OCI-LY7 (cell line): Measurements from ENCODE around the gene THBS4. TPM values are rescaled to one million over a fixed set of nuclear protein-coding genes. Genes with fewer than 3 reads are reported as not detected.

ENCODE experiments used
- BruUV-seq: library from RNA; stranded (reverse); fragments of 400-500 nt; replicated peaks from 2 replicates; lab custom pipeline; 2021; lab: Mats Ljungman, UMichigan
- CTCF ChIA-PET: fragments of 300-600 bp; sonication (Branson Sonifier 250); formaldehyde crosslinking; loops from one replicate; lab custom pipeline; 2022; ENCODE audit warnings: antibody characterized with exemption; ENCODE audit not compliant: unreplicated experiment; lab: Charles Lee
- POLR2A ChIA-PET: fragments of 300-600 bp; sonication (Branson Sonifier 250); formaldehyde crosslinking; loops from one replicate; lab custom pipeline; 2022; ENCODE audit warnings: antibody characterized with exemption; lab: Charles Lee
- DNase-seq: peaks from one replicate; pipeline ENCODE4 v3.0.0-alpha.2; 2015; ENCODE audit warnings: low spot score
- H2AFZ ChIP-seq: fragments of 200-600 bp; sonication (generic), shearing (Covaris generic); 2 replicates; pipeline ENCODE4 v1.6.1; 2014; ENCODE audit warnings: mild to moderate bottlenecking, antibody characterized with exemption, low read length, moderate library complexity
- H3K27ac ChIP-seq: fragments of 200-600 bp; sonication (generic); 2 replicates; pipeline ENCODE4 v1.5.1; 2014; ENCODE audit warnings: mixed run types, low read depth, mild to moderate bottlenecking, moderate library complexity, low read length, inconsistent platforms; ENCODE audit not compliant: poor library complexity, severe bottlenecking
- H3K36me3 ChIP-seq: fragments of 200-600 bp; sonication (generic); 2 replicates; pipeline ENCODE4 v1.6.1; 2014; ENCODE audit warnings: mild to moderate bottlenecking, antibody characterized with exemption, low read length, moderate library complexity, mixed read lengths; ENCODE audit not compliant: insufficient read depth
- H3K4me1 ChIP-seq: fragments of 200-600 bp; sonication (generic); 2 replicates; pipeline ENCODE4 v1.5.1; 2014; ENCODE audit warnings: mild to moderate bottlenecking, low read length; ENCODE audit not compliant: insufficient read depth, poor library complexity, severe bottlenecking
- H3K4me2 ChIP-seq: fragments of 200-600 bp; sonication (generic); 2 replicates; pipeline ENCODE4 v1.6.1; 2014; ENCODE audit warnings: mild to moderate bottlenecking, low read length
- H3K4me3 ChIP-seq: fragments of 200-600 bp; sonication (generic); 2 replicates; pipeline ENCODE4 v1.5.1; 2014; ENCODE audit warnings: mild to moderate bottlenecking, low read depth, low read length; ENCODE audit not compliant: poor library complexity, severe bottlenecking
- H3K79me2 ChIP-seq: fragments of 200-600 bp; sonication (generic); 2 replicates; pipeline ENCODE4 v1.6.1; 2016; ENCODE audit warnings: low read depth, mild to moderate bottlenecking, low read length, moderate library complexity, mixed read lengths; ENCODE audit not compliant: insufficient read depth
- H3K9me2 ChIP-seq: fragments of 200-600 bp; sonication (generic); 2 replicates; pipeline ENCODE4 v1.6.1; 2016; ENCODE audit warnings: mild to moderate bottlenecking, low read length, mixed read lengths; ENCODE audit not compliant: insufficient read depth
- H3K9me3 ChIP-seq: fragments of 200-600 bp; sonication (generic); 2 replicates; pipeline ENCODE4 v1.6.1; 2014; ENCODE audit warnings: mild to moderate bottlenecking, mixed run types, low read length, mixed read lengths
- H4K20me1 ChIP-seq: fragments of 200-600 bp; sonication (generic); 2 replicates; pipeline ENCODE4 v1.6.1; 2014; ENCODE audit warnings: mild to moderate bottlenecking, antibody characterized with exemption, low read length, moderate library complexity, mixed read lengths; ENCODE audit not compliant: insufficient read depth
- EZH2phosphoT487 ChIP-seq: fragments of 200-600 bp; sonication (generic); IDR thresholded peaks from 2 replicates; pipeline ENCODE4 v1.6.1; 2018; ENCODE audit warnings: low read depth, borderline replicate concordance, mild to moderate bottlenecking, mixed run types, antibody characterized with exemption, low read length, moderate library complexity, mixed read lengths
- intact Hi-C: fragments of 100-400 bp; cut with micrococcal nuclease; formaldehyde crosslinking; loops from one replicate; pipeline ENCODE4 v1.10.0; 2022; ENCODE audit not compliant: unreplicated experiment
- total RNA-seq, 2 experiments: library from RNA; depleted of rRNA in 1 of 2; stranded (reverse); fragments of >200 nt in 1 of 2; shearing (Covaris generic) in 1 of 2; gene quantifications; 2 replicates each; pipeline ENCODE4 v1.2.3, GENCODE V29; 2014 to 2022
- TF ChIP-seq, protein P1 (sequence below): fragments of 200-600 bp; sonication (generic); conservative IDR thresholded peaks from 2 replicates; pipeline ENCODE4 v1.5.1; 2014; ENCODE audit warnings: mild to moderate bottlenecking, antibody characterized with exemption, low read length, moderate library complexity, mixed read lengths

The THBS4 gene
- total RNA-seq, 2 experiments from 2014 or later = 1.8 to 4.2 TPM

DNA sequence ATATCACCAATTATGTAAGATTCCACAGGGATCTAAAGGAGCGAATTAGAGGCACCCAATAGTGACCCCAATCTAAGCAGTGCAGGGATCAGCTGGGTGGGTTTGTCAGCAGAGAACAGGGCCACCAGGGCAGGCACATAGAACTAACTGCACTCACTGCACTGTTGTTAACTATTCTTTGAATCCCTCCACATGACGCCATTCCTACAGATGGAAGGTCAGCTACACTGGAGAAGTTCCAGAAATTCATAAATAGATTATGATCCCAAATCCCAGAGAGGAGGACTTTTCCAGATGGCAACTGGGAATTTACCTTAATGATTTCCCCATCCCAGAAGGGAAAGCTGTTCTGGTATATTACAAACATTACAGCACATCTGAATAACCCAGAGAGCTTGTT is 84.2 kb downstream of the THBS4 start:
- no peaks in the 10 kb centered on the region for H3K9me2 ChIP-seq
- peaks cover 5% of the 10 kb centered on the region for H3K4me1 ChIP-seq
- no peak overlapping the region for H3K27ac ChIP-seq
- intact Hi-C loops = no loop called here
- TF ChIP-seq, protein P1, sequence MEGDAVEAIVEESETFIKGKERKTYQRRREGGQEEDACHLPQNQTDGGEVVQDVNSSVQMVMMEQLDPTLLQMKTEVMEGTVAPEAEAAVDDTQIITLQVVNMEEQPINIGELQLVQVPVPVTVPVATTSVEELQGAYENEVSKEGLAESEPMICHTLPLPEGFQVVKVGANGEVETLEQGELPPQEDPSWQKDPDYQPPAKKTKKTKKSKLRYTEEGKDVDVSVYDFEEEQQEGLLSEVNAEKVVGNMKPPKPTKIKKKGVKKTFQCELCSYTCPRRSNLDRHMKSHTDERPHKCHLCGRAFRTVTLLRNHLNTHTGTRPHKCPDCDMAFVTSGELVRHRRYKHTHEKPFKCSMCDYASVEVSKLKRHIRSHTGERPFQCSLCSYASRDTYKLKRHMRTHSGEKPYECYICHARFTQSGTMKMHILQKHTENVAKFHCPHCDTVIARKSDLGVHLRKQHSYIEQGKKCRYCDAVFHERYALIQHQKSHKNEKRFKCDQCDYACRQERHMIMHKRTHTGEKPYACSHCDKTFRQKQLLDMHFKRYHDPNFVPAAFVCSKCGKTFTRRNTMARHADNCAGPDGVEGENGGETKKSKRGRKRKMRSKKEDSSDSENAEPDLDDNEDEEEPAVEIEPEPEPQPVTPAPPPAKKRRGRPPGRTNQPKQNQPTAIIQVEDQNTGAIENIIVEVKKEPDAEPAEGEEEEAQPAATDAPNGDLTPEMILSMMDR = no peak
- no peaks in the 10 kb centered on the region for H3K9me3 ChIP-seq
- H3K4me2 ChIP-seq = no peak overlapping the region
- POLR2A ChIA-PET = interaction anchor here (0.6 kb wide), 1 partner anchor 589 kb away, joined by 3 read pairs; no protein-coding TSS in a partner anchor
- H4K20me1 ChIP-seq = no peaks in the 10 kb centered on the region
- no peak overlapping the region for H3K4me3 ChIP-seq
- no TSS peak for BruUV-seq
- DNase-seq = no peak
- CTCF ChIA-PET = no interaction called here
- no peaks in the 10 kb centered on the region for H3K79me2 ChIP-seq
- no peak overlapping the region for H2AFZ ChIP-seq
- H3K36me3 ChIP-seq = no peaks in the 10 kb centered on the region

DNA sequence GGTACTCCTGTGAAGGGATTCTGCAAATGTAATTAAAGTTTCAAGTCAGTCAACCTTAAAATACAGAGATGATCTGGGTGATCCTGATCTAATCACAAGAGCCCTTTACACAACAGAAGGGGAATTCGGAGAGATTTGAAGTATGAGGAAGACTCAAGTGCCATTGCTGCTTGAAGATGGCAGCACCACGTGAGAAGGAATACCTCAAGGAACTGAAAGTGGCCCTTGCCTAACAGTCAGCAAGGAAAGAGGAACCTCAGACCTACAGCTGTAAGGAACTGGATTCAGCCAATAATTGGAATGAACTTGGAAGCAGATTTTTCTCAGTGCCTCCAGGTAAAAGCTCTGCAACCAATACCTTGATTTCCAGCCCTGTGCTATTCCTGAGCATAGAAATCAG is 87.4 kb downstream of the THBS4 start:
- H3K4me3 ChIP-seq = no peak overlapping the region
- H3K36me3 ChIP-seq = peaks cover 5% of the 10 kb centered on the region; the same call in 1 of the 2 replicates
- peaks cover 22% of the 10 kb centered on the region for H3K4me1 ChIP-seq
- H4K20me1 ChIP-seq = no peaks in the 10 kb centered on the region
- ChIA-PET CTCF (no interaction called here), POLR2A (no interaction called here)
- no peaks in the 10 kb centered on the region for H3K9me2 ChIP-seq
- H3K79me2 ChIP-seq = no peaks in the 10 kb centered on the region
- intact Hi-C loops = no loop called here
- BruUV-seq = no TSS peak
- H3K4me2 ChIP-seq = no peak overlapping the region
- H3K9me3 ChIP-seq = no peaks in the 10 kb centered on the region
- H2AFZ ChIP-seq = no peak overlapping the region
- no peak for DNase-seq
- no peak overlapping the region for H3K27ac ChIP-seq
- TF ChIP-seq EZH2phosphoT487 = no peak
- TF ChIP-seq, protein P1 = no peak

DNA sequence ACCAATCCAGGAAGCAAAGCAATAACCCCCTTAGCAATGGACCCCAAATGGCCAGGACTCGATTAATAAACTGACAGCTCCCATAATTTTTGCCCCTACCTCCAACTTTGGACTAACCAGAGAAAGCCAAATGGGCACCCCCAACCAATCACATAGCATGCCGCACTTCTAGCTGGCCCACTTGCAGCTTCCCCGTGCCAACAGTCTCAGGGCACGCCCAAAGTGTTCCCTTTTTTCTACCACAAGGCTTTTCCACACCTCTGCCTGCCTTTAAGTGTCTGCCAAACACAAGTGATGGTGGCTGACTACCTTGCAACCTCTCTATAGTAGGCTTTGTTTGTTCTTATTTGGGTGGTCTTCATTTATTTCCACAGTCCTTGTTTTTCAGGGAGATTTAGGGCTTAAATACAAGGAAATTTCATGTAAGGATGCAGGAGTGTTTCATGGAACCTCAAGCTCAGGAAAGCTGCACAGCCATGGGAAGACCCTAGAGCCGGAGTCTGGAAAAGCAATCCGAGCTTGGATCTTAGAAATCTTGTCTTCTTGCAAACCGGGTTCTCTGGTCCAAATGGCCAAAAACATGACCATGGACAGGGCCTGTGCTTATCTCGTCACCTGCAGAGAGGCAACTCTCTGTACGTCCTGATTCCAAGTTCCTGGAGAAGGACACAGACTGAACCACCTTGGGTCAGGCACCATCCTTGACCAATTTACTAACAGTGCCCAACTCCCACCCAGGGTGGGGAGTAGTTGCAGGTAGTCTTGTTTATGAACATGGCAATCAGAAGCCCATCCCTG is 89.2 kb downstream of the THBS4 start:
- Histone ChIP-seq H3K4me2 (no peak overlapping the region), H3K9me3 (no peaks in the 10 kb centered on the region), H3K9me2 (no peaks in the 10 kb centered on the region), H2AFZ (no peak overlapping the region), H4K20me1 (no peaks in the 10 kb centered on the region), H3K27ac (no peak overlapping the region), H3K79me2 (no peaks in the 10 kb centered on the region), H3K4me1 (peaks cover 22% of the 10 kb centered on the region), H3K4me3 (no peak overlapping the region), H3K36me3 (peaks cover 5% of the 10 kb centered on the region; the same call in 1 of the 2 replicates)
- intact Hi-C loops = no loop called here
- CTCF ChIA-PET = interaction anchor here (1.3 kb wide), 1 partner anchor 18 kb away, joined by 6 read pairs; no protein-coding TSS in a partner anchor
- no peak for TF ChIP-seq EZH2phosphoT487
- TF ChIP-seq, protein P1 = no peak
- POLR2A ChIA-PET = no interaction called here
- BruUV-seq = no TSS peak
- no peak for DNase-seq
